ENCODE results near the gene PAGR1. TPM values are rescaled to one million over a fixed set of nuclear protein-coding genes. Genes with fewer than 3 reads are reported as not detected.
"Not testable (repeated sequence)": the region's sequence is repeated elsewhere in the genome, so short reads cannot be mapped to it uniquely, and the experiment has no call there.

The PAGR1 gene
- total RNA-seq = 26.4 and 29.9 TPM in 2 replicates
- long read RNA-seq, partial matches to known transcripts = 0 of 3 reads
- long read RNA-seq, other reads (novel, unspliced or antisense) = 0 of 3 reads

- H3K27me3 Mint-ChIP-seq = peaks cover 14% of the 10 kb centered on the region
- peaks cover 38% of the 10 kb centered on the region for H3K4me1 Mint-ChIP-seq (ENCODE audit: low read depth)
- no peaks in the 10 kb centered on the region for H3K9me3 Mint-ChIP-seq (ENCODE audit: low read depth)
- peak; percentile 92 for DNase-seq (ENCODE audit: low spot score, unreplicated experiment)
- peak within 1 kb of the TSS; percentile 85 for H3K4me3 Mint-ChIP-seq (ENCODE audit: low read depth)
- peak within 1 kb of the TSS; percentile 96 for H3K27ac Mint-ChIP-seq
- TF ChIP-seq CTCF (IDR thresholded peaks at IDR 0.05; ENCODE audit: unreplicated experiment) = peak; percentile 94
- H3K36me3 Mint-ChIP-seq (ENCODE audit: insufficient read depth) = peaks cover 15% of the 10 kb centered on the region
These were observed at the start of gene PAGR1 for GRCh38 chr16:29815793-29816693. Gene PAGR1, plus strand, starts transcription at chr16:29816152. Its CDS starts 374 bp downstream, at chr16:29816526.

- no peak overlapping the region for H3K27ac Mint-ChIP-seq
- no peaks in the 10 kb centered on the region for H3K27me3 Mint-ChIP-seq
- no peaks in the 10 kb centered on the region for H3K36me3 Mint-ChIP-seq (ENCODE audit: insufficient read depth)
- no peaks in the 10 kb centered on the region for H3K9me3 Mint-ChIP-seq (ENCODE audit: low read depth)
- H3K4me1 Mint-ChIP-seq (ENCODE audit: low read depth) = peaks cover 24% of the 10 kb centered on the region
- no peak overlapping the region for H3K4me3 Mint-ChIP-seq (ENCODE audit: low read depth)
- no peak for TF ChIP-seq CTCF (IDR thresholded peaks at IDR 0.05; ENCODE audit: unreplicated experiment)
- DNase-seq (ENCODE audit: low spot score, unreplicated experiment) = no peak
These were observed 49.4 kb upstream of the PAGR1 start for GRCh38 chr16:29766571-29766970.

- Mint-ChIP-seq H3K27me3 (no peaks in the 10 kb centered on the region), H3K4me1 (ENCODE audit: low read depth) (peaks cover 25% of the 10 kb centered on the region), H3K9me3 (ENCODE audit: low read depth) (no peaks in the 10 kb centered on the region), H3K4me3 (ENCODE audit: low read depth) (no peak overlapping the region), H3K27ac (peak overlapping the region; percentile 4), H3K36me3 (ENCODE audit: insufficient read depth) (no peaks in the 10 kb centered on the region)
- no peak for TF ChIP-seq CTCF (IDR thresholded peaks at IDR 0.05; ENCODE audit: unreplicated experiment)
- DNase-seq (ENCODE audit: low spot score, unreplicated experiment) = no peak
These were observed 48.9 kb upstream of the PAGR1 start for GRCh38 chr16:29767062-29767461.

- Mint-ChIP-seq H3K27me3 (peaks cover 2% of the 10 kb centered on the region), H3K4me1 (ENCODE audit: low read depth) (peaks cover 29% of the 10 kb centered on the region), H3K27ac (no peak overlapping the region), H3K36me3 (ENCODE audit: insufficient read depth) (no peaks in the 10 kb centered on the region), H3K4me3 (ENCODE audit: low read depth) (no peak overlapping the region), H3K9me3 (ENCODE audit: low read depth) (no peaks in the 10 kb centered on the region)
- TF ChIP-seq CTCF (IDR thresholded peaks at IDR 0.05; ENCODE audit: unreplicated experiment) = no peak
- DNase-seq (ENCODE audit: low spot score, unreplicated experiment) = no peak
These were observed 46.4 kb upstream of the PAGR1 start for GRCh38 chr16:29769507-29769906.

GRCh38 chr16:29770250-29770929 lies 45.6 kb upstream of the PAGR1 start:
- no peaks in the 10 kb centered on the region for H3K9me3 Mint-ChIP-seq (ENCODE audit: low read depth)
- no peak for TF ChIP-seq CTCF (IDR thresholded peaks at IDR 0.05; ENCODE audit: unreplicated experiment)
- H3K27ac Mint-ChIP-seq = no peak overlapping the region
- H3K4me1 Mint-ChIP-seq (ENCODE audit: low read depth) = peaks cover 21% of the 10 kb centered on the region
- no peak overlapping the region for H3K4me3 Mint-ChIP-seq (ENCODE audit: low read depth)
- no peak for DNase-seq (ENCODE audit: low spot score, unreplicated experiment)
- no peaks in the 10 kb centered on the region for H3K36me3 Mint-ChIP-seq (ENCODE audit: insufficient read depth)
- peaks cover 2% of the 10 kb centered on the region for H3K27me3 Mint-ChIP-seq

- peak overlapping the region; percentile 45 for H3K27ac Mint-ChIP-seq
- H3K27me3 Mint-ChIP-seq; H3K36me3 Mint-ChIP-seq (ENCODE audit: insufficient read depth); H3K4me3 Mint-ChIP-seq (ENCODE audit: low read depth); H3K9me3 Mint-ChIP-seq (ENCODE audit: low read depth); DNase-seq (ENCODE audit: low spot score, unreplicated experiment): not testable (repeated sequence)
- H3K4me1 Mint-ChIP-seq (ENCODE audit: low read depth) = peaks cover 12% of the 10 kb centered on the region
These were observed 43.6 kb upstream of the PAGR1 start for GRCh38 chr16:29772330-29772729.
